Measurements from ENCODE around the gene PDE12. TPM values are rescaled to one million over a fixed set of nuclear protein-coding genes. Genes with fewer than 3 reads are reported as not detected.
A peak's percentile ranks its signal among the peaks of the same experiment; 100 is the strongest.

The PDE12 gene
- total RNA-seq, 1 donor = 19.9 TPM

GRCh38 chr3:57530071-57530608 is 25.9 kb upstream of the PDE12 start:
- no peak overlapping the region for H3K27ac ChIP-seq (ENCODE audit: low read depth, low read length)
- H3K4me3 ChIP-seq (ENCODE audit: insufficient read depth, low read length) = no peak overlapping the region
- H3K36me3 ChIP-seq (ENCODE audit: insufficient read depth, low read length) = no peaks in the 10 kb centered on the region
- no peak for TF ChIP-seq CTCF (IDR thresholded peaks at IDR 0.05; ENCODE audit: extremely low read depth, low read depth, low read length)
- no peak overlapping the region for H2AFZ ChIP-seq (ENCODE audit: low read length)
- H3K4me2 ChIP-seq (ENCODE audit: insufficient read depth, low read length) = no peak overlapping the region
- no peak for DNase-seq (ENCODE audit: insufficient read length, low spot score, missing footprints)
- no peaks in the 10 kb centered on the region for H3K4me1 ChIP-seq (ENCODE audit: insufficient read depth, low read length)
- no peaks in the 10 kb centered on the region for H3K27me3 ChIP-seq (ENCODE audit: insufficient read depth, low read length)
- no peaks in the 10 kb centered on the region for H3K9me3 ChIP-seq (ENCODE audit: low read depth, low read length)
- no peaks in the 10 kb centered on the region for H4K20me1 ChIP-seq (ENCODE audit: insufficient read depth, low read length)
- no peaks in the 10 kb centered on the region for H3K79me2 ChIP-seq (ENCODE audit: insufficient read depth, low read length)

GRCh38 chr3:57538465-57538864 is 17.6 kb upstream of the PDE12 start:
- Histone ChIP-seq H3K9me3 (ENCODE audit: low read depth, low read length) (no peaks in the 10 kb centered on the region), H3K4me2 (ENCODE audit: insufficient read depth, low read length) (no peak overlapping the region), H4K20me1 (ENCODE audit: insufficient read depth, low read length) (no peaks in the 10 kb centered on the region), H3K27ac (ENCODE audit: low read depth, low read length) (no peak overlapping the region), H3K4me3 (ENCODE audit: insufficient read depth, low read length) (no peak overlapping the region), H2AFZ (ENCODE audit: low read length) (no peak overlapping the region), H3K79me2 (ENCODE audit: insufficient read depth, low read length) (no peaks in the 10 kb centered on the region), H3K36me3 (ENCODE audit: insufficient read depth, low read length) (no peaks in the 10 kb centered on the region), H3K4me1 (ENCODE audit: insufficient read depth, low read length) (no peaks in the 10 kb centered on the region), H3K27me3 (ENCODE audit: insufficient read depth, low read length) (no peaks in the 10 kb centered on the region)
- DNase-seq (ENCODE audit: insufficient read length, low spot score, missing footprints) = no peak
- TF ChIP-seq CTCF (IDR thresholded peaks at IDR 0.05; ENCODE audit: extremely low read depth, low read depth, low read length) = no peak

- TF ChIP-seq CTCF (IDR thresholded peaks at IDR 0.05; ENCODE audit: extremely low read depth, low read depth, low read length) = no peak
- no peaks in the 10 kb centered on the region for H3K79me2 ChIP-seq (ENCODE audit: insufficient read depth, low read length)
- no peaks in the 10 kb centered on the region for H4K20me1 ChIP-seq (ENCODE audit: insufficient read depth, low read length)
- peak within 1 kb of the TSS; percentile 54 for H2AFZ ChIP-seq (ENCODE audit: low read length)
- peak within 1 kb of the TSS; percentile 50 for H3K4me3 ChIP-seq (ENCODE audit: insufficient read depth, low read length)
- peak; percentile 55 for DNase-seq (ENCODE audit: insufficient read length, low spot score, missing footprints)
- H3K27me3 ChIP-seq (ENCODE audit: insufficient read depth, low read length) = peaks cover 8% of the 10 kb centered on the region
- no peaks in the 10 kb centered on the region for H3K36me3 ChIP-seq (ENCODE audit: insufficient read depth, low read length)
- peak within 1 kb of the TSS; percentile 81 for H3K4me2 ChIP-seq (ENCODE audit: insufficient read depth, low read length)
- no peak within 1 kb of the TSS for H3K27ac ChIP-seq (ENCODE audit: low read depth, low read length)
- H3K9me3 ChIP-seq (ENCODE audit: low read depth, low read length) = no peaks in the 10 kb centered on the region
- no peaks in the 10 kb centered on the region for H3K4me1 ChIP-seq (ENCODE audit: insufficient read depth, low read length)
These were observed 11.6 kb upstream of the PDE12 start, which contains the start of gene DNAH12 for GRCh38 chr3:57544181-57545125. DNAH12 (minus strand) TSS chr3:57544344; CDS start chr3:57542870, 1,474 bp downstream.

GRCh38 chr3:57545636-57546268 is 10.3 kb upstream of the PDE12 start:
- no peaks in the 10 kb centered on the region for H3K9me3 ChIP-seq (ENCODE audit: low read depth, low read length)
- no peaks in the 10 kb centered on the region for H3K79me2 ChIP-seq (ENCODE audit: insufficient read depth, low read length)
- H2AFZ ChIP-seq (ENCODE audit: low read length) = no peak overlapping the region
- H3K27ac ChIP-seq (ENCODE audit: low read depth, low read length) = no peak overlapping the region
- H3K4me1 ChIP-seq (ENCODE audit: insufficient read depth, low read length) = no peaks in the 10 kb centered on the region
- H3K4me2 ChIP-seq (ENCODE audit: insufficient read depth, low read length) = no peak overlapping the region
- peaks cover 8% of the 10 kb centered on the region for H3K27me3 ChIP-seq (ENCODE audit: insufficient read depth, low read length)
- H4K20me1 ChIP-seq (ENCODE audit: insufficient read depth, low read length) = no peaks in the 10 kb centered on the region
- no peak overlapping the region for H3K4me3 ChIP-seq (ENCODE audit: insufficient read depth, low read length)
- no peaks in the 10 kb centered on the region for H3K36me3 ChIP-seq (ENCODE audit: insufficient read depth, low read length)
- peak; percentile 62 for DNase-seq (ENCODE audit: insufficient read length, low spot score, missing footprints)
- TF ChIP-seq CTCF (IDR thresholded peaks at IDR 0.05; ENCODE audit: extremely low read depth, low read depth, low read length) = no peak
